WTC11 (cell line): ENCODE results near the gene CCDC69.

Experiments used
- CREB1 ChIP-seq: sonication (generic); formaldehyde crosslinking; IDR thresholded peaks from 2 replicates; pipeline ENCODE4 v1.8.0; 2023; ENCODE audit warnings: mild to moderate bottlenecking, missing genetic modification reagents
- GRHL2 ChIP-seq: fragments of 250-450 bp; sonication (Bioruptor Pico); IDR thresholded peaks from 2 replicates; pipeline ENCODE4 v1.8.0; 2022; ENCODE audit warnings: mild to moderate bottlenecking, moderate library complexity; ENCODE audit not compliant: insufficient replicate concordance, severe bottlenecking
- JUN ChIP-seq: sonication (generic); formaldehyde crosslinking; IDR thresholded peaks from 2 replicates; pipeline ENCODE4 v1.8.0; 2023; ENCODE audit warnings: mild to moderate bottlenecking, missing genetic modification reagents
- MXD4 ChIP-seq: fragments of 250-450 bp; sonication (Bioruptor Pico); IDR thresholded peaks from 2 replicates; pipeline ENCODE4 v1.8.0; 2021; ENCODE audit warnings: mild to moderate bottlenecking, moderate library complexity, borderline replicate concordance
- NR2C2 ChIP-seq: sonication (generic); formaldehyde crosslinking; IDR thresholded peaks from 2 replicates; pipeline ENCODE4 v1.8.0; 2022; ENCODE audit warnings: mild to moderate bottlenecking, missing genetic modification reagents
- PRRX2 ChIP-seq: fragments of 250-450 bp; sonication (Bioruptor Pico); IDR thresholded peaks from 2 replicates; pipeline ENCODE4 v1.8.0; 2021; ENCODE audit warnings: mild to moderate bottlenecking
- ZNF121 ChIP-seq: sonication (generic); formaldehyde crosslinking; IDR thresholded peaks from 2 replicates; pipeline ENCODE4 v1.8.0; 2023; ENCODE audit warnings: missing genetic modification reagents
- ZNF219 ChIP-seq: sonication (generic); formaldehyde crosslinking; IDR thresholded peaks from 2 replicates; pipeline ENCODE4 v1.8.0; 2023; ENCODE audit warnings: missing genetic modification reagents, mild to moderate bottlenecking, borderline replicate concordance
- ZNF281 ChIP-seq: sonication (generic); formaldehyde crosslinking; IDR thresholded peaks from 2 replicates; pipeline ENCODE4 v1.8.0; 2023; ENCODE audit warnings: mild to moderate bottlenecking, missing genetic modification reagents
- ZNF423 ChIP-seq: fragments of 250-450 bp; sonication (Bioruptor Pico); IDR thresholded peaks from 2 replicates; pipeline ENCODE4 v2.1.2; 2022; ENCODE audit warnings: mild to moderate bottlenecking, moderate library complexity
- TF ChIP-seq, protein P1 (sequence below): fragments of 200-600 bp; IDR thresholded peaks from 2 replicates; pipeline ENCODE4 v1.8.0; 2022; ENCODE audit warnings: antibody characterized with exemption
- TF ChIP-seq, protein P2 (sequence below): sonication (generic); formaldehyde crosslinking; IDR thresholded peaks from 2 replicates; pipeline ENCODE4 v1.8.1; 2023; ENCODE audit warnings: mild to moderate bottlenecking, moderate library complexity, missing genetic modification reagents
- TF ChIP-seq, protein P3 (sequence below): sonication (generic); formaldehyde crosslinking; IDR thresholded peaks from 2 replicates; pipeline ENCODE4 v1.8.0; 2022; ENCODE audit warnings: mild to moderate bottlenecking, missing genetic modification reagents
- TF ChIP-seq, protein P4 (sequence below): sonication (generic); formaldehyde crosslinking; conservative IDR thresholded peaks from 2 replicates; pipeline ENCODE4 v1.8.1; 2023; ENCODE audit warnings: mild to moderate bottlenecking, low read depth, missing genetic modification reagents, moderate library complexity

DNA sequence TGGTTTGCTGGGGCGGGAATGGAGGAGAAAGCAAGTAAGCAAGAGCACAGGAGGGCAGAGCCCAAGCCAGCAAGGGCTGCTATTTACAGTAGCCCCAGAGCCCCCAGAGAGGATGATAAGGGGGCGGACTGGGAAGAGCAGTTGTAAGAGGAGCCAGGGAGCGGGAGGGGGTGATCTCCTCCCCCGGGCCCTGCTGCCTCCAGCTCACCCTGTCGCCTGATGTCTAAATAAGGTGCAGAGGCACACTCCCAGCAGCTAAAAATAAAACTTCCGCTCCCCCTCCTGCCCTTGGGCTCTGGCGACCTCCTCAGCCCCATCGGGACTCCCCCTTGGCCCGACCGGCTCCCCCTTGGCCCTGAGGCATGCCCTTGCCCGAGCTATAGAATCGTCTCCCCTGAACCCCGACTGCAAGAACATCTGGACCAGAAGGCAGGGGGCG is 14.4 kb upstream of the CCDC69 start:
- TF ChIP-seq, protein P1, sequence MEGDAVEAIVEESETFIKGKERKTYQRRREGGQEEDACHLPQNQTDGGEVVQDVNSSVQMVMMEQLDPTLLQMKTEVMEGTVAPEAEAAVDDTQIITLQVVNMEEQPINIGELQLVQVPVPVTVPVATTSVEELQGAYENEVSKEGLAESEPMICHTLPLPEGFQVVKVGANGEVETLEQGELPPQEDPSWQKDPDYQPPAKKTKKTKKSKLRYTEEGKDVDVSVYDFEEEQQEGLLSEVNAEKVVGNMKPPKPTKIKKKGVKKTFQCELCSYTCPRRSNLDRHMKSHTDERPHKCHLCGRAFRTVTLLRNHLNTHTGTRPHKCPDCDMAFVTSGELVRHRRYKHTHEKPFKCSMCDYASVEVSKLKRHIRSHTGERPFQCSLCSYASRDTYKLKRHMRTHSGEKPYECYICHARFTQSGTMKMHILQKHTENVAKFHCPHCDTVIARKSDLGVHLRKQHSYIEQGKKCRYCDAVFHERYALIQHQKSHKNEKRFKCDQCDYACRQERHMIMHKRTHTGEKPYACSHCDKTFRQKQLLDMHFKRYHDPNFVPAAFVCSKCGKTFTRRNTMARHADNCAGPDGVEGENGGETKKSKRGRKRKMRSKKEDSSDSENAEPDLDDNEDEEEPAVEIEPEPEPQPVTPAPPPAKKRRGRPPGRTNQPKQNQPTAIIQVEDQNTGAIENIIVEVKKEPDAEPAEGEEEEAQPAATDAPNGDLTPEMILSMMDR, result no peak
- TF ChIP-seq, protein P2, sequence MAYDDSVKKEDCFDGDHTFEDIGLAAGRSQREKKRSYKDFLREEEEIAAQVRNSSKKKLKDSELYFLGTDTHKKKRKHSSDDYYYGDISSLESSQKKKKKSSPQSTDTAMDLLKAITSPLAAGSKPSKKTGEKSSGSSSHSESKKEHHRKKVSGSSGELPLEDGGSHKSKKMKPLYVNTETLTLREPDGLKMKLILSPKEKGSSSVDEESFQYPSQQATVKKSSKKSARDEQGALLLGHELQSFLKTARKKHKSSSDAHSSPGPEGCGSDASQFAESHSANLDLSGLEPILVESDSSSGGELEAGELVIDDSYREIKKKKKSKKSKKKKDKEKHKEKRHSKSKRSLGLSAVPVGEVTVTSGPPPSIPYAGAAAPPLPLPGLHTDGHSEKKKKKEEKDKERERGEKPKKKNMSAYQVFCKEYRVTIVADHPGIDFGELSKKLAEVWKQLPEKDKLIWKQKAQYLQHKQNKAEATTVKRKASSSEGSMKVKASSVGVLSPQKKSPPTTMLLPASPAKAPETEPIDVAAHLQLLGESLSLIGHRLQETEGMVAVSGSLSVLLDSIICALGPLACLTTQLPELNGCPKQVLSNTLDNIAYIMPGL, result no peak
- TF ChIP-seq, protein P3, sequence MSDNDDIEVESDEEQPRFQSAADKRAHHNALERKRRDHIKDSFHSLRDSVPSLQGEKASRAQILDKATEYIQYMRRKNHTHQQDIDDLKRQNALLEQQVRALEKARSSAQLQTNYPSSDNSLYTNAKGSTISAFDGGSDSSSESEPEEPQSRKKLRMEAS (CRISPR knock-in tag), result no peak
- TF ChIP-seq ZNF423 (CRISPR knock-in tag) (no peak), ZNF281 (CRISPR knock-in tag) (no peak), ZNF219 (CRISPR knock-in tag) (no peak), MXD4 (CRISPR knock-in tag) (no peak), PRRX2 (CRISPR knock-in tag) (no peak), NR2C2 (CRISPR knock-in tag) (no peak), GRHL2 (CRISPR knock-in tag) (no peak), CREB1 (no peak), JUN (CRISPR knock-in tag) (no peak), ZNF121 (CRISPR knock-in tag) (no peak)
- TF ChIP-seq, protein P4, sequence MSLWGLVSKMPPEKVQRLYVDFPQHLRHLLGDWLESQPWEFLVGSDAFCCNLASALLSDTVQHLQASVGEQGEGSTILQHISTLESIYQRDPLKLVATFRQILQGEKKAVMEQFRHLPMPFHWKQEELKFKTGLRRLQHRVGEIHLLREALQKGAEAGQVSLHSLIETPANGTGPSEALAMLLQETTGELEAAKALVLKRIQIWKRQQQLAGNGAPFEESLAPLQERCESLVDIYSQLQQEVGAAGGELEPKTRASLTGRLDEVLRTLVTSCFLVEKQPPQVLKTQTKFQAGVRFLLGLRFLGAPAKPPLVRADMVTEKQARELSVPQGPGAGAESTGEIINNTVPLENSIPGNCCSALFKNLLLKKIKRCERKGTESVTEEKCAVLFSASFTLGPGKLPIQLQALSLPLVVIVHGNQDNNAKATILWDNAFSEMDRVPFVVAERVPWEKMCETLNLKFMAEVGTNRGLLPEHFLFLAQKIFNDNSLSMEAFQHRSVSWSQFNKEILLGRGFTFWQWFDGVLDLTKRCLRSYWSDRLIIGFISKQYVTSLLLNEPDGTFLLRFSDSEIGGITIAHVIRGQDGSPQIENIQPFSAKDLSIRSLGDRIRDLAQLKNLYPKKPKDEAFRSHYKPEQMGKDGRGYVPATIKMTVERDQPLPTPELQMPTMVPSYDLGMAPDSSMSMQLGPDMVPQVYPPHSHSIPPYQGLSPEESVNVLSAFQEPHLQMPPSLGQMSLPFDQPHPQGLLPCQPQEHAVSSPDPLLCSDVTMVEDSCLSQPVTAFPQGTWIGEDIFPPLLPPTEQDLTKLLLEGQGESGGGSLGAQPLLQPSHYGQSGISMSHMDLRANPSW, result no peak
